GM19193 (cell line): Measurements from ENCODE around the gene MRNIP.

Source experiments
- POLR2A ChIP-seq: IDR thresholded peaks from 4 replicates; pipeline ENCODE4 v1.6.1; 2011; ENCODE audit not compliant: insufficient read depth, insufficient read length; ENCODE audit errors: extremely low read depth

Gene MRNIP

GRCh38 chr5:179801304-179802206, 57.1 kb downstream of the MRNIP start:
- TF ChIP-seq POLR2A = no peak

DNA sequence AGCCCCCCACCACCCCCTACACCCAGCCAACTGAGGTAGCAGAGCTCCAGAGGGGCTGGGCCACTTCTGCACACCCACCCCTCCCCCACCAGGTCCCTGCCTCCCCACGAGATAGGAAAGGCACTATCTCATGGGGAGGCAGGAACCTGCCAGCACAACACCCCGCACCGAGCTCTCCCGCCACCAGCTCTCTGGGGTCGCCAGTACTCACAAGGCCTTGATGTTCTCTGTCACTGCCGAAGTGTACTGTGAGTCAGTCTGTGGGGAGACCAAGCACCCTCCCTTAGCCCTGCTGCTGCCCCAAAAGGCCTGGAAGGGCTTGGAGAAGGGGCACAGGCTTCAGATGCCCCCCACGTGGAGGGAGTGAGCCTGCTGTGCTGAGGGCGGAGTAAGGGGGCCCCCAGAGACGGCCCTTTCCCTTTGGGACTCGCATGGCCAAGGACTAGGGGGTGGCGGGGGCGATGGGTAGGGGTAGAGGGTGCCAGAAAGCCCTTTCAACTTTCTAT, 57.9 kb downstream of the MRNIP start:
- TF ChIP-seq POLR2A = no peak

DNA sequence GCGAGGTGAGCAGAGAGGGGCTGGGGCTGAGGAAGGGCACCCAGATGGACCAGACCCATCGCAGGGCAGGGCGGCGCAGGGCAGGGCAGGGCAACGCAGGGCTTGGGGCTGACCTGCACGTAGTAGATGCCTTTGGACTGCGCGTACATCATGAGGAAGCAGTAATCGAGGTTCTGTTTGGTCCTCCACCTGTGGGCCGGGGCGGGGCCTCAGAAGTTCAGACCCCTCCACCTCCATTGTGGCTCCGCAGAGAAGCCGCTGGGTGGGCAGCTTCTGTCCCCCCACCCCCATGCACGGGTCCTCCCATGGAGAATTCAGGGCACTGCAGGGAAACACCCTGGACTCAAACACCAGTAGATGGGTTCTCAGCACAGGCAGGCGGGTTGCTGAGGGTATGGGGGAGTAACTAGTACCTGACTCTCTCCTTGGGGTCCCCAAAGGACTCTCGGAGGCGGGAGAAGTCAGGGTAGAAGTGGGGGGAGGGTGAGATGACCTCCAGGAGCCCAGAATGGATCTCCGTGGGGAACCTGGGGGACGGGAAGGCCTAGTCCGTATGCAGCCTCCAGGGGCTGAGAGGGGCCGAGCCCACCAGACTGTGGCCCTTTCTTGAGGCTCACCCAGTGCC, 58.4 kb downstream of the MRNIP start:
- no peak for TF ChIP-seq POLR2A

DNA sequence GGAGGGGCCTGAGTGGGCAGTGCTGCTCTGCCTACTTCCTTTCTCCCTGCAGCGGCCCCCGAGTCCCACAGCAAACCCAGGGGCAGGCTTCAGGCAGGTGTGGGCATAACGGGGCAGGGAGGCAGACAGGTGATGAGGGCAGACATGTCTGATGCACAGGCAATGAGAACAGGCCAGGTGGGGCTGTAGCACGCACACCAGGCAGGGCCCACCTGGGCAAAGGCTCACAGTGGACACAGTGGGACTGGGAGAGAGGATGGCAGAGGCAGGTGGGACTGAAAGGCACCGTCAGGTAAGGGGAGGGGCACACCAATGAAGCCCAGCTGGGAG, 59.0 kb downstream of the MRNIP start:
- TF ChIP-seq POLR2A = no peak

DNA sequence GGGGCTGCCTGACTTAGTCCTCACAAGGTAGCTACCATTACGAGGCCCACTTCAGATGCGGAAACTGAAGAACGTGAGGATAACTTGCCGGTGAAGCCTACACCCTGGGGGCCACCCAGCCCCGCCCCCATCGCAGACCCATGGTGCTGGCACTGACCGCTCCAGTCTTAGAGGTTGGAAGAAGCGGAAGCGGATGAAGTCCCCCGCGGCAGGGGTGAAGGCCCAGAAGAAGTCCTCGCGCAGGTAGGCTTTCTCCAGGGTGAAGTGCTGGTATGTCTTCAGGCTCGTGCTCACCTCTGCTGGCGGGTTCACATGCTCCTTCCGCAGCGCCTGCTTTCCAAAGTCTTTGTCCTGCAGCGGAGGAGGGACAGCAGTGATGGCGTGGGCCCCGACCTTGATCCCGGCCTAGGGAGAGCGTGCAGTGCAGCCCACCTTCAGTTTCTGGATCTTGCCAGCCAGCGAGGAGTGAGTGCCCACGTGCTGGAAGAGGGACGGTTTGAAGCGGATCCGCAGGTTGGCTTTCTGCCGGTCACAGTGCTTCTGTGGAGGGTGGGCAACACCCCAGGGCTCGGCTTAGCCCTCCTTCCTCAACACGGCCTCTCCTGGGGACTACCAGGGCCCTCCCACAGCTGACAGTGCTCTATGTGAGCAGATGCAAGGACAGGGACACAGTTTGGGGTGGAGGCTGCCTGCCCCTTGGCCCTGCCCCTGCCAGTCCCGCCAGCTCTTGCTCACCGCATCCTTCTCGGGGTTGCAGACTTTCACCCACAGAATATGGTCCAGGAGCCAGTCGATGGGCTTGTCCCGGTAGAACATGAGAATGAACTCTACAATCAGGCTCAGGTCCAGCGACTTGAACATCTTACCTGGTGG, 59.6 kb downstream of the MRNIP start:
- TF ChIP-seq POLR2A = no peak

DNA sequence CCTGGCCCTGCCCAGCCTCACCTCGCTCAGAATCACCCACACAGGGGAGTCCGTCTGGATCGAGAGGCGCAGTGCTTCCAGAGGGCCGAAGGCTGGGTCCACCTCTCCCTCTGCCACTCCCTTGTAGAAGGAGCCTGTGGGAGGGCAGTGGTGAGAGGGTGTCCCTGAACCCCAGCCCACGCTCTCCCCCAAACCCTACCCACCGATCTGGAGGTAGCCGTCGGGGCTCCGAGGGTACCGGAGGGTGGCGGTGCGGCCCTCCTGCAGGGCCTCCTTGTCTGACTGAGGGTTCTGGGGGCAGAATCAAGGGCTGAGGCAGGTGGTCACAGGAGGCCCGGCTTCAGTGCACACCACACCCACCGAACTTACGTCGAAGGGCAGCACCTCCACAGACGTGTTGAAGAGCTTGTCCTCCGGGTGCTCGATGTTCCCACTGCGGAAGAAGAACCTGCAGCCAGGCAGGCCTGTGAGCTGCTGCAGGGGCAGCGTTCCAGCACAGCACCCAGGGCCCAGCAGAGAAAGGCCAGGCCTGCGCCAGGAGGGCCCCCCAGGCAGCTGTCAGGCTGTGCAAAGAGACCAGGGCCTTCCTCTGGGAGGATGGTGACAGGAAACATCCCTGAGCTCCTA, 60.4 kb downstream of the MRNIP start:
- TF ChIP-seq POLR2A = no peak

DNA sequence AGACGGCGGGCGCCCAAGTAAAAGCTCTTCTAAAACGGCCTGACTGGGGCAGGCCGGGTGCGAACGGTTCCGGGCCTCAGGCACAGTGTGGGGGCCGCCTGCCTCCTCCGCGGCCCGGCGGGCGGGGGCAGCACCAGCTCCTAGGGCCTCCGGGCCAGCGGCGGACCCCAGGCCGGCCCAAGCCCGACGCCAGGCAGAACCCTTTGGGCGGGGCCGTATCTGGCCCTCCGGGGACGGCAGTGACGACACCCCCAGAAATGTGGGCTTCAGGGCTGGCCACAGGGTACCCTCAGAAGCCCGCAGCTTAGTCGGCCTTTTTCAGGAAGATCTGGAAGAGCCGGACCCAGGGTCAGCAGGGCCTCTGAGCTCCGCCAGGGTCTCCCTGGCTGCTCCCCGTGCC, 60.9 kb downstream of the MRNIP start:
- TF ChIP-seq POLR2A = no peak

GRCh38 chr5:179796877-179797608, 61.6 kb downstream of the MRNIP start:
- no peak for TF ChIP-seq POLR2A

- TF ChIP-seq POLR2A = peak; percentile 57
These were observed 62.5 kb downstream of the MRNIP start for GRCh38 chr5:179795863-179796833.

DNA sequence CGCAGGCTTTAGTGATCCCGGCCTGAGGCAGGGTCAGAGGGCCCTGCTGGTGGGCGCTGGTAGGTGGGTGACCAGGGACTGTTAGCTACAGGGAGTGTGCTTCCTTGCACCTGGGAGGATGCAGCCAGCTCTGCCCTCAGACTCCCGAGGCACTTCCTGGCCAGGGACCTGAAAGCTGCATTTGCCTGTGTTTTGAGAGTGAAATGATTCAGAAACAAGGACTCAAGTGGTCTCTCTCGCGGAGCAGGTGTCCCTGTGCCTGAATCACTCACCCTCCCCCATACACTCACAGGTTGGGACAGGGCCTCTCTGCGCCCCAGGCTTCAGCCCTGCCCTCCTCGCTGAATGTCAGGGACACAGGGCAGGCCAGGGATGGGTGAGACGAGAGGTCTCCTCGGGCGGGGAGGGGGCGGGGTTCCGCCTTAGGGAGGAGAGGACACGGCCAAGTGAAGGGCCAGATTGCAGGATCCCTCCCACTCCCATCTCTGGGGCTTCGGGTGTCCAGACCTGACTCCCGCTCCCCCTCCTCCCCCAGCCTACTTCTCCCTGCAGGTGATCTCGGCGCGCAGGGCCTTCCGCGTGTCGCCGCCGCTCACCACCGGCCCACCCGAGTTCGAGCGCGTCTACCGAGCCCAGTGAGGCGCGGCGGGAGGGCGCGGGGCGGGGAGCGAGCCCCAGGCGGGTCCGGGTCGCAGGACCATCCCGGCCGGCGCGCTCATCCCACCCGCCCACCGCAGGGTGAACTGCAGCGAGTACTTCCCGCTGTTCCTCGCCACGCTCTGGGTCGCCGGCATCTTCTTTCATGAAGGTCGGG, 63.4 kb downstream of the MRNIP start:
- TF ChIP-seq POLR2A = no peak

DNA sequence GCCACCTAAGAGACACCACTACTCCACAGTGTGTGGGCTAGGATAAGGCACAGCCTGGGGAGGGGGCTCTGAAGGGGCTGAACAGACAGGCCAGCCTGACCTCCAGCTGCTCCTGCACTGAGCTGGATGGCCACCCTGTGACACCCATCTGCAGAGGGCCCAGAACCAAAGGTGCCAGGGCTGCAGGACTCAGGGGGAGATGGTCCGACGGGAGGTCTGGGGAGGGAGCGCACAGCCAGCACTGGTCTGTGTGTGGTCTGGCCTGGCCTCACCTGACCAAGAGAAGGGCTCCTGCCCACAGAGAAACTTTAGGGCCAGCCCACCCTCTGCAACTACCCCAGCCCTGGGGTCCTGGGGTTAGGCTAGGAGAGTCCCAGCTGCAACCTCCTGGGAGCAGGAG, 64.0 kb downstream of the MRNIP start:
- no peak for TF ChIP-seq POLR2A

- TF ChIP-seq POLR2A = no peak
These were observed 64.4 kb downstream of the MRNIP start for GRCh38 chr5:179794171-179794570.
